Astrocyte (in vitro differentiated cells and primary cell): Measurements from ENCODE around the gene KRTAP2-1.
"Not testable (repeated sequence)": the region's sequence is repeated elsewhere in the genome, so short reads cannot be mapped to it uniquely, and the experiment has no call there.

Experiments used
- CTCF ChIP-seq: IDR thresholded peaks from 2 replicates; pipeline ENCODE4 v1.5.1; 2011; ENCODE audit warnings: low read depth, mild to moderate bottlenecking, inconsistent platforms, low read length, moderate library complexity; ENCODE audit not compliant: insufficient read depth
- EZH2 ChIP-seq: IDR thresholded peaks from 2 replicates; pipeline ENCODE4 v1.6.1; 2012; ENCODE audit warnings: mild to moderate bottlenecking, low read length, inconsistent platforms; ENCODE audit not compliant: insufficient read depth

GRCh38 chr17:41065016-41065689 lies 18.0 kb upstream of the KRTAP2-1 start:
- TF ChIP-seq CTCF, EZH2: not testable (repeated sequence)
